Measurements from ENCODE around the gene LRRC75A.

DNA sequence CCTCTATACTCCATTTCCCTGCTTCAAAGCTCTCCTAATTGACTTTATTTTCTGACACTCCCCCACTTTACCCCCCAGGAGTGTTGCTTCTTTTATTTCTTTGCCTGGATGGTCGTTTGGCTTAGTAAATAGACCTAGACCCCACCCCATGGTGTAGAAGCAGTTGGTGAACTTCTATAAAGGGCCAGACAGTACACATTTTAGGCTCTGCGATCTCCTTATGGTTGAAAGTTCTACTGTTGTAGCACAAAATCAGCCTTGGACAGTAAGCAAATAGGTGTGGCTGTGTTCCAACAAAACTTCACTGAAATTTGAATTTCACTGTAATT, 45.1 kb upstream of the LRRC75A start:
- TF ChIP-seq TAF1 (IDR thresholded peaks at IDR 0.05; ENCODE audit: low read depth), result no peak
- no peak for TF ChIP-seq EP300 (IDR thresholded peaks at IDR 0.05; ENCODE audit: borderline replicate concordance)
- TF ChIP-seq, protein P1, sequence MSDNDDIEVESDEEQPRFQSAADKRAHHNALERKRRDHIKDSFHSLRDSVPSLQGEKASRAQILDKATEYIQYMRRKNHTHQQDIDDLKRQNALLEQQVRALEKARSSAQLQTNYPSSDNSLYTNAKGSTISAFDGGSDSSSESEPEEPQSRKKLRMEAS (IDR thresholded peaks at IDR 0.05), result no peak
- no peak for TF ChIP-seq RAD21 (IDR thresholded peaks at IDR 0.05; ENCODE audit: low read depth)
- no peak for TF ChIP-seq ZBTB7A (IDR thresholded peaks at IDR 0.05; ENCODE audit: low read depth)
- TF ChIP-seq CEBPB (IDR thresholded peaks at IDR 0.05), result no peak
- no peak for TF ChIP-seq EGR1 (IDR thresholded peaks at IDR 0.05)
- no peak for TF ChIP-seq FOXM1 (IDR thresholded peaks at IDR 0.05; ENCODE audit: borderline replicate concordance, low read depth)
- no peak for TF ChIP-seq CREB1 (IDR thresholded peaks at IDR 0.05; ENCODE audit: low read depth)
- TF ChIP-seq TCF12 (IDR thresholded peaks at IDR 0.05; ENCODE audit: low read depth), result no peak

Measured in Ishikawa (cell line).